ENCODE results near the gene COQ8A. TPM values are rescaled to one million over a fixed set of nuclear protein-coding genes. Genes with fewer than 3 reads are reported as not detected.
A peak's percentile ranks its signal among the peaks of the same experiment; 100 is the strongest.

The COQ8A gene
- polyA plus RNA-seq = 10 to 100 TPM; 15.9 to 19.9 TPM

- H3K4me3 ChIP-seq (ENCODE audit: low read depth in 1 of 2, low read length in 2 of 2) = peak within 1 kb of the TSS; percentile 83 to 88
- no peaks in the 10 kb centered on the region for H3K36me3 ChIP-seq (ENCODE audit: control insufficient read depth in 2 of 2, insufficient read depth in 2 of 2, low read length in 1 of 2)
- H3K27ac ChIP-seq (ENCODE audit: low read depth in 2 of 2, low read length in 1 of 2) = peak within 1 kb of the TSS; percentile 97 to 99
- H3K4me1 ChIP-seq (ENCODE audit: control insufficient read depth in 2 of 2, insufficient read depth in 2 of 2, low read length in 1 of 2) = peaks cover 9 to 13% of the 10 kb centered on the region in 2 donors
- 0 to 1% methylated on average over 73 of the region's 73 CpGs for WGBS, 2 donors
- no peaks in the 10 kb centered on the region for H3K27me3 ChIP-seq (ENCODE audit: control insufficient read depth in 1 of 2, insufficient read depth in 2 of 2, low read length in 2 of 2)
- no peaks in the 10 kb centered on the region for H3K9me3 ChIP-seq (ENCODE audit: control insufficient read depth in 2 of 2, insufficient read depth in 1 of 2, low read depth in 1 of 2, low read length in 1 of 2)
Measured at GRCh38 chr1:226940029-226940805, at the start of gene COQ8A. TSS of gene COQ8A (plus strand) at chr1:226940294. CDS start at chr1:226961386, 21,092 bp downstream.

DNA sequence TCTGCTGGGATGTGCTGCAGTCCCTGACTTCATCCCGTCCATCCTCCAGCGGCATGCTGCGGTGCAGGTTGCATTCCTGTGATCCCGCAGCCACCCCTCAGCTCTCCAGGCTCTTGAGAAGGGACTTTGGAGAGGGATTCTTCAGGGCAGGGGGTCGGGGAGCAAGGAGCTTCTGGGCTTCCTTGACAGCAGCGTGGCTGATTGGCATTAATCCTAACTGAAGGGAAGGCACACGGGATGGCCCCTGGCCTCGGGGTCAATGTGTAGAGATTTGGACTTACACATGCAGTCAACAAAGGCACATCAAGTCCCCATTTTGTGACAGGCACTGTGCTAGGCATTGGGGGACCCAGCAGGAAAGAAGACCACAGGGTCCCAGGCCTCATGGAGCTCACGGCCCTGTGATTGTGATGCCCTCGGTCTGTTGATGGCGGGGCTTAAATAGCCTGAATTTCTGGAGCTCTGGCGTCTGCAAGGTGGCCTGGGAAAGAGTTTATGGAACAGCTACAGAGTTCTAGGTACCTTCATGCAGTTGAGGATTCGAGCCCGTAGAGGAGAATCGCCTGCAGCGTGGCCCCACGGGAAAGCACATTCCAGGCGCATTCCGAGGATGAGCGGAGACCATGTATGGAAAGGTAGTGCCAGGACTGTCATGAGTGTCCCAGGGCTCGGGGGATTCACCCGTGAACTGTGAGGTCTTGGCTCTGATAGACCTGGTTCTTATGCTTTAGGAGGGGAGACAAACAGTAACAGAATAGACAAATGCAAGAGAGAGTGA is 49.6 kb upstream of the COQ8A start:
- 89% methylated on average over 22 of the region's 22 CpGs for WGBS, 2 donors

DNA sequence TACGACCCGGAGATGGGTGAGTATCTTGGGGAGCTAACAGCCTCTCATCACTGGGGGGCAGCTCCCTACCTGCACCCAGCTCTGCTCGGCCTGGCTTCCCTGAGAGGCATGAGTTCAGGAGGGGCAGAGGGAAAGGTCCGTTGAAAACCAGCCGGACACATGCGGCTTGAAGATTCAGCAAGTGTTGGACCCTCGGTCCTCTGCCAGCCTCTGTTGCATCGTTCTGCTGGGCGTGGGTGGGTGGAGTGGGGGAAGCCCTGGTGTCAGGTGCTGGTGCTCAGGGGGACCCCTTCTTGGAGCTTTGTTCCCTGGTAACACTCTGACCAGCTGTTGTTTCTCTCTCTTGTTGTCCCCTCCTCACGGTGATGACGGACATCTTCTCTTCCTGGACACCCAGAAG is 48.7 kb upstream of the COQ8A start:
- no peaks in the 10 kb centered on the region for H3K27me3 ChIP-seq (ENCODE audit: control insufficient read depth in 1 of 2, insufficient read depth in 2 of 2, low read length in 2 of 2)
- H3K9me3 ChIP-seq (ENCODE audit: control insufficient read depth in 2 of 2, insufficient read depth in 1 of 2, low read depth in 1 of 2, low read length in 1 of 2) = no peaks in the 10 kb centered on the region
- no peak overlapping the region for H3K4me3 ChIP-seq (ENCODE audit: low read depth in 1 of 2, low read length in 2 of 2)
- peaks cover 7 to 26% of the 10 kb centered on the region in 2 donors for H3K36me3 ChIP-seq (ENCODE audit: control insufficient read depth in 2 of 2, insufficient read depth in 2 of 2, low read length in 1 of 2)
- H3K4me1 ChIP-seq (ENCODE audit: control insufficient read depth in 2 of 2, insufficient read depth in 2 of 2, low read length in 1 of 2) = peaks cover 0 to 16% of the 10 kb centered on the region in 2 donors
- H3K27ac ChIP-seq (ENCODE audit: low read depth in 2 of 2, low read length in 1 of 2) = no peak overlapping the region
- WGBS, 2 donors = 94 to 95% methylated on average over 11 of the region's 11 CpGs

More for the DNA sequence above, 49.6 kb upstream of the COQ8A start:
- H3K36me3 ChIP-seq (ENCODE audit: control insufficient read depth in 2 of 2, insufficient read depth in 2 of 2, low read length in 1 of 2) = peaks cover 7 to 26% of the 10 kb centered on the region in 2 donors
- H3K9me3 ChIP-seq (ENCODE audit: control insufficient read depth in 2 of 2, insufficient read depth in 1 of 2, low read depth in 1 of 2, low read length in 1 of 2) = no peaks in the 10 kb centered on the region
- peaks cover under 1 to 16% of the 10 kb centered on the region in 2 donors for H3K4me1 ChIP-seq (ENCODE audit: control insufficient read depth in 2 of 2, insufficient read depth in 2 of 2, low read length in 1 of 2)
- no peak overlapping the region for H3K27ac ChIP-seq (ENCODE audit: low read depth in 2 of 2, low read length in 1 of 2)
- no peaks in the 10 kb centered on the region for H3K27me3 ChIP-seq (ENCODE audit: control insufficient read depth in 1 of 2, insufficient read depth in 2 of 2, low read length in 2 of 2)
- H3K4me3 ChIP-seq (ENCODE audit: low read depth in 1 of 2, low read length in 2 of 2) = no peak overlapping the region

DNA sequence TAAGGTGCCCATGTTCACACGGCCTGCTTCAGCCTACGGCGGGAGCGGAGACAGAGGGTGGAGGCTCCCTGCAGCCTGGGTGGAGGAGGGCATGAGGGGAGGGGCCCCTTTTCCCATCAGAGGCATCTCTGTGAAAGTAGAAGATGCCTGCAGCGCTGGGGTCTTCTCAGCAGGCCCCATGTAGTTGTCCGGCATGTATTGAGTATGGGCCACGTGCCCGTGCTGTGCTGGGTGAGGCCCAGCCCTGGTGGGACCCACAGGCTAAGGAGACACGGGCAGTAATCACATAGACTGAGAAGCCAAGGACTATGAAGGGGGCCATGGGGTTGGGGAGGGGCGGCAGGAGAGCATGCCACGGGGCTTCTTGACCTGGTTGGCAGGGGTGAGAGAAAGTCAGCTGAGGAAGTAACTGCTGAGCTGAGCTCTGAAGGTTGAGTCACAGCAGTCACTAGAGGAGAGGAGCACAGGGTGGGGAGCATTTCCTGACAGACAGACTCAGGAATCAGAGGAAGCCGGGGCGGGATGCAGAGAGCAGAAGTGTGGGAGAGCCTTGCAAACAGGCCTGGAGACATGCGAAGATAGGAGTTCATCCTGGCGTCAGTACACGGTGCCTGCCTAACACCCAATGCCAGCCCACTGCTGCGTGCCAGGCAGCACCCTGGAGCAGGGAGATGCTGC is 48.1 kb upstream of the COQ8A start:
- Histone ChIP-seq H3K4me3 (ENCODE audit: low read depth in 1 of 2, low read length in 2 of 2) (no peak overlapping the region), H3K27me3 (ENCODE audit: control insufficient read depth in 1 of 2, insufficient read depth in 2 of 2, low read length in 2 of 2) (no peaks in the 10 kb centered on the region), H3K36me3 (ENCODE audit: control insufficient read depth in 2 of 2, insufficient read depth in 2 of 2, low read length in 1 of 2) (peaks cover 7 to 26% of the 10 kb centered on the region in 2 donors), H3K27ac (ENCODE audit: low read depth in 2 of 2, low read length in 1 of 2) (peak overlapping the region in 1 of 2 donors; percentile 38), H3K4me1 (ENCODE audit: control insufficient read depth in 2 of 2, insufficient read depth in 2 of 2, low read length in 1 of 2) (peaks cover 0 to 16% of the 10 kb centered on the region in 2 donors), H3K9me3 (ENCODE audit: control insufficient read depth in 2 of 2, insufficient read depth in 1 of 2, low read depth in 1 of 2, low read length in 1 of 2) (no peaks in the 10 kb centered on the region)
- WGBS, 2 donors = 83 to 87% methylated on average over 17 of the region's 17 CpGs

DNA sequence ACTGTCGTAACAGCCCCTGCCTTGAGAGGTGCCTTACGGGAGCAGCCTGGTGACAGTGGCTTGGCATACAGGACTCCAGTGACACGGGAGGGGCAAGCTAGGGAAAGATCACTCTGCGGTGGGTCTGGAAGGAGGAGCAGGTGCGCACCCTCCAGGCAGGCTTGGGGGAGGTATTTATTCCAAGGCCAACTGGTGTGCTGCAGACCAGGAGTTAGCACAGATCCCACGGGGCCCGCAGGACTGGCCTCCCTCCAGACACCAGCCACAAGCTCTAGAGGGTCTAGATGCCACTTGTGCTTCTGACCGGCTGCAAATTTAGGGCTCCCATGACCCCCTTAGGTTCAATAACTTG is 47.6 kb upstream of the COQ8A start:
- WGBS, 2 donors = 78 to 81% methylated on average over 8 of the region's 8 CpGs
- H3K4me1 ChIP-seq (ENCODE audit: control insufficient read depth in 2 of 2, insufficient read depth in 2 of 2, low read length in 1 of 2) = peaks cover 0 to 16% of the 10 kb centered on the region in 2 donors
- H3K9me3 ChIP-seq (ENCODE audit: control insufficient read depth in 2 of 2, insufficient read depth in 1 of 2, low read depth in 1 of 2, low read length in 1 of 2) = no peaks in the 10 kb centered on the region
- H3K27ac ChIP-seq (ENCODE audit: low read depth in 2 of 2, low read length in 1 of 2) = peak overlapping the region in 1 of 2 donors; percentile 38
- H3K4me3 ChIP-seq (ENCODE audit: low read depth in 1 of 2, low read length in 2 of 2) = no peak overlapping the region
- H3K36me3 ChIP-seq (ENCODE audit: control insufficient read depth in 2 of 2, insufficient read depth in 2 of 2, low read length in 1 of 2) = peaks cover 7 to 26% of the 10 kb centered on the region in 2 donors
- H3K27me3 ChIP-seq (ENCODE audit: control insufficient read depth in 1 of 2, insufficient read depth in 2 of 2, low read length in 2 of 2) = no peaks in the 10 kb centered on the region

- 92% methylated on average over 13 of the region's 13 CpGs for WGBS, 2 donors
- peaks cover 7 to 22% of the 10 kb centered on the region in 2 donors for H3K36me3 ChIP-seq (ENCODE audit: control insufficient read depth in 2 of 2, insufficient read depth in 2 of 2, low read length in 1 of 2)
- H3K9me3 ChIP-seq (ENCODE audit: control insufficient read depth in 2 of 2, insufficient read depth in 1 of 2, low read depth in 1 of 2, low read length in 1 of 2) = no peaks in the 10 kb centered on the region
- no peak overlapping the region for H3K4me3 ChIP-seq (ENCODE audit: low read depth in 1 of 2, low read length in 2 of 2)
- peaks cover 0 to 16% of the 10 kb centered on the region in 2 donors for H3K4me1 ChIP-seq (ENCODE audit: control insufficient read depth in 2 of 2, insufficient read depth in 2 of 2, low read length in 1 of 2)
- no peaks in the 10 kb centered on the region for H3K27me3 ChIP-seq (ENCODE audit: control insufficient read depth in 1 of 2, insufficient read depth in 2 of 2, low read length in 2 of 2)
- H3K27ac ChIP-seq (ENCODE audit: low read depth in 2 of 2, low read length in 1 of 2) = no peak overlapping the region
Measured at GRCh38 chr1:226893936-226894335, 46.2 kb upstream of the COQ8A start.

DNA sequence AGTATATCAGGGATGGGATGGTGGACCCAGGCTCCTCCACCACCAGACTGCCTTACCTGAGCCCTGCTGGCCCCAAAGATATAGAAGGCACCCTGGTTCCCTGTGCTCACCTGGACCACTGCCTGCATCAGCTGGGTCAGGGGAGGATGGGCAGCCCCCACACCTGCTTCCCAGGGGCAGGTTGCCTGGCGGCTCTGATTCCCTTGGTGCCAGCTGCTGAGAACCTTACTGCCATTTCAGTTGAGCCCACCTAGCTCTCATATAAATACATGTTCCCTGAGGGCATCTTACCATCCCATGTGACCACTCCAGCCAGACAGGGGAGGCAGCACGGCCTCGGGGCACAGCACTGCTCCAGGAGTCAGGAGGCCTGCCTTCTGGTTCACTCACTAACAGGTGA is 45.3 kb upstream of the COQ8A start:
- H3K27me3 ChIP-seq (ENCODE audit: control insufficient read depth in 1 of 2, insufficient read depth in 2 of 2, low read length in 2 of 2) = no peaks in the 10 kb centered on the region
- H3K9me3 ChIP-seq (ENCODE audit: control insufficient read depth in 2 of 2, insufficient read depth in 1 of 2, low read depth in 1 of 2, low read length in 1 of 2) = no peaks in the 10 kb centered on the region
- WGBS, 2 donors = 86 to 98% methylated on average over 3 of the region's 3 CpGs
- peak overlapping the region in 1 of 2 donors; percentile 44 for H3K27ac ChIP-seq (ENCODE audit: low read depth in 2 of 2, low read length in 1 of 2)
- peaks cover 0 to 16% of the 10 kb centered on the region in 2 donors for H3K4me1 ChIP-seq (ENCODE audit: control insufficient read depth in 2 of 2, insufficient read depth in 2 of 2, low read length in 1 of 2)
- peaks cover 7 to 22% of the 10 kb centered on the region in 2 donors for H3K36me3 ChIP-seq (ENCODE audit: control insufficient read depth in 2 of 2, insufficient read depth in 2 of 2, low read length in 1 of 2)
- no peak overlapping the region for H3K4me3 ChIP-seq (ENCODE audit: low read depth in 1 of 2, low read length in 2 of 2)

GRCh38 chr1:226895644-226896043 is 44.5 kb upstream of the COQ8A start:
- H3K27me3 ChIP-seq (ENCODE audit: control insufficient read depth in 1 of 2, insufficient read depth in 2 of 2, low read length in 2 of 2) = no peaks in the 10 kb centered on the region
- H3K4me1 ChIP-seq (ENCODE audit: control insufficient read depth in 2 of 2, insufficient read depth in 2 of 2, low read length in 1 of 2) = peaks cover 0 to 16% of the 10 kb centered on the region in 2 donors
- H3K4me3 ChIP-seq (ENCODE audit: low read depth in 1 of 2, low read length in 2 of 2) = no peak overlapping the region
- no peaks in the 10 kb centered on the region for H3K9me3 ChIP-seq (ENCODE audit: control insufficient read depth in 2 of 2, insufficient read depth in 1 of 2, low read depth in 1 of 2, low read length in 1 of 2)
- H3K27ac ChIP-seq (ENCODE audit: low read depth in 2 of 2, low read length in 1 of 2) = peak overlapping the region; percentile 45 to 88
- H3K36me3 ChIP-seq (ENCODE audit: control insufficient read depth in 2 of 2, insufficient read depth in 2 of 2, low read length in 1 of 2) = peaks cover 0 to 27% of the 10 kb centered on the region in 2 donors
- WGBS, 2 donors = 57 to 60% methylated on average over 11 of the region's 11 CpGs

GRCh38 chr1:226898246-226898645 is 41.8 kb upstream of the COQ8A start:
- peaks cover 0 to 14% of the 10 kb centered on the region in 2 donors for H3K36me3 ChIP-seq (ENCODE audit: control insufficient read depth in 2 of 2, insufficient read depth in 2 of 2, low read length in 1 of 2)
- H3K4me1 ChIP-seq (ENCODE audit: control insufficient read depth in 2 of 2, insufficient read depth in 2 of 2, low read length in 1 of 2) = peaks cover 0 to 7% of the 10 kb centered on the region in 2 donors
- 91 to 95% methylated on average over 3 of the region's 3 CpGs for WGBS, 2 donors
- H3K27me3 ChIP-seq (ENCODE audit: control insufficient read depth in 1 of 2, insufficient read depth in 2 of 2, low read length in 2 of 2) = no peaks in the 10 kb centered on the region
- no peak overlapping the region for H3K27ac ChIP-seq (ENCODE audit: low read depth in 2 of 2, low read length in 1 of 2)
- H3K9me3 ChIP-seq (ENCODE audit: control insufficient read depth in 2 of 2, insufficient read depth in 1 of 2, low read depth in 1 of 2, low read length in 1 of 2) = no peaks in the 10 kb centered on the region
- H3K4me3 ChIP-seq (ENCODE audit: low read depth in 1 of 2, low read length in 2 of 2) = no peak overlapping the region
